PC-9 (cell line): ENCODE measurements around the gene PLXNC1.

Experiments used
- CTCF ChIP-seq: fragments of 200-600 bp; sonication (generic); conservative IDR thresholded peaks from 2 replicates; pipeline ENCODE4 v1.6.1; 2017; ENCODE audit warnings: mixed run types, antibody characterized with exemption, mild to moderate bottlenecking, moderate library complexity
- EZH2 ChIP-seq: fragments of 200-600 bp; sonication (generic); IDR thresholded peaks from 2 replicates; pipeline ENCODE4 v1.8.0; 2017; ENCODE audit warnings: antibody characterized with exemption, low read depth

DNA sequence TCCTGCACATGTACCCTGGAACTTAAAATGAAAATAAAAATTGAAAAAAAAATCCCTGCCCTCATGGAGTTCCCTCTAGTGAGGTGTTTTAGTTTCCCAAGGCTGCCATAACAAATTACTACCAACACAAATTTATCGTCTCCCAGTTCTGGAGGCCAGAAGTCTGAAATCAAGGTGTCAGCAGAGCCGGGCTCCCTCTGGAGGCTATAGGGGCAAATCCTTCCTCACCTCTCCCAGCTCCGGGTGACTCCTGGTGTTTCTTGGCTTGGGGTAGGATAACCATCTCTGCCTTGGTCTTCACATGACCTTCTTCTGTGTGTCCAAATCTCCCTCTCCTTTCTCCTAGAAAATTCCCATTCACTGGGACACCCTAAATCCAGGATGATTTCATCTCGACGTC is 50.1 kb downstream of the PLXNC1 start:
- TF ChIP-seq EZH2 (no peak), CTCF (no peak)
